GM21526 (cell line): ENCODE measurements around the gene SLC16A4.
"Not testable (repeated sequence)": the region's sequence is repeated elsewhere in the genome, so short reads cannot be mapped to it uniquely, and the experiment has no call there.

ENCODE experiments used
- ATAC-seq: cut with Tn5 transposase; IDR thresholded peaks from one replicate; pipeline ENCODE4 v1.9.1; 2021; ENCODE audit warnings: moderate library complexity; ENCODE audit not compliant: unreplicated experiment, low FRiP score

SLC16A4 gene

DNA sequence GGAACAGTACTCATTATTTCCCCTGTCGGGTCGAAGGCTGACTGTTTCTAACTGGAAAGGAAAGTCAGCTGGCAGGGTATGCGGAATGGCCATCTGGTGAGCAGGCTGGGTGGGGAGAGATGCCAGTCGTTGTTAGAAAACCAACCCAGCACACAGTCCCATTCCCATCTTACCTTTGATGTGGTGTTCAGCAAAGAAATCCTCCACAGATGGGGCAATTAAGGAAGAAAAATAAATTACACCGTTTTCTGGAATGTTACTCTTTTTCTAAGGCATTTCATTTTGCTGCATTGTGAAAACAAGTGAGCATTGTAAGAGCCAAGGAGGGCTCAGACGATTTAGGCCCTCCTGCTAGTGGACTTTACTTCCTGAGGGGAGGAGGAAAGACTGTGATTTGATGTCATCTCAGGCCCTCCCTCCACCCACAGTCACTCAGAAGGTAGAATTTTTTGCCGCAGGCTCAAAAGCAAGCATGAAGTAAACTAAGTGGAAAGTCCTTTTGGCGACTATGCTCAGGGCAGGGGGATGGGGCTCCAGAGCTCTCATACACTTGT is at the start of gene SLC16A4:
Gene SLC16A4 (minus strand): TSS at position 335 of the 554 bp plus-strand sequence. CDS start 1,703 bp downstream, outside the sequence.
- no peak for ATAC-seq

DNA sequence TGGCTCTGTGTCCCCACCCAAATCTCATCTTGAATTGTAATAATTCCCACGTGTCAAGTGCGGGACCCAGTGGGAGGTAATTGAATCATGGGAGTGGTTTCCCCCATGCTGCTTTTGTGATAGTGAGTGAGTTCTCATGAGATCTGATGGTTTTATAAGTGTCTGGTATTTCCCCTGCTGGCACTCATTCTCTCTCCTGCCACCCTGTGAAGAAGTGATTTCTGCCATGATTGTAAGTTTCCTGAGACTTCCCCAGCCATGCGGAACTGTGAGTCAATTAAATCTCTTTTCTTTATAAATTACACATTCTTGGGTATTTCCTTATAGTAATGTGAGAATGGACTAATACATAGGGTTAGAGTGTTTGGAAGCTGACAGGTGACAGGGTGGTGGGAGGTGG is 49.0 kb upstream of the SLC16A4 start:
- not testable (repeated sequence) for ATAC-seq

DNA sequence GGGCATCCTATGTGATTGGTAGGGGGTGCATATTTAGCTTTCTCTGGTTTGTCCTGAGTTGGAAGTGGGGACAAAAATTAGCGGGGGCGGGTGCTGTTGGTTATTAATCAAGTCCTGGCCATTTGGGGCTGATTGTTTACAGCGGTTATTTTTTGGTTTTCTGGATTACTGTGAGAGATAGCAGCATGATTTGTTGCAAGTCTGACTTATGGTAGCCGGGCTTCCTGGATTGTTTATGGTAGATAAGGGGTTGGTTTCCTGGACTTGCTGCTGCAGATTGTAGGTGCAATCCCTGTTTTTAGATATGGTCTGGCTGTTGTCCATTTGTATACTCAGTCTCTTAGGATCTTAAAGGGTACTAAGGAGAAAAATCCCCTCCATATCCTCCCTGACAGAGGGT is 48.1 kb upstream of the SLC16A4 start:
- no peak for ATAC-seq

DNA sequence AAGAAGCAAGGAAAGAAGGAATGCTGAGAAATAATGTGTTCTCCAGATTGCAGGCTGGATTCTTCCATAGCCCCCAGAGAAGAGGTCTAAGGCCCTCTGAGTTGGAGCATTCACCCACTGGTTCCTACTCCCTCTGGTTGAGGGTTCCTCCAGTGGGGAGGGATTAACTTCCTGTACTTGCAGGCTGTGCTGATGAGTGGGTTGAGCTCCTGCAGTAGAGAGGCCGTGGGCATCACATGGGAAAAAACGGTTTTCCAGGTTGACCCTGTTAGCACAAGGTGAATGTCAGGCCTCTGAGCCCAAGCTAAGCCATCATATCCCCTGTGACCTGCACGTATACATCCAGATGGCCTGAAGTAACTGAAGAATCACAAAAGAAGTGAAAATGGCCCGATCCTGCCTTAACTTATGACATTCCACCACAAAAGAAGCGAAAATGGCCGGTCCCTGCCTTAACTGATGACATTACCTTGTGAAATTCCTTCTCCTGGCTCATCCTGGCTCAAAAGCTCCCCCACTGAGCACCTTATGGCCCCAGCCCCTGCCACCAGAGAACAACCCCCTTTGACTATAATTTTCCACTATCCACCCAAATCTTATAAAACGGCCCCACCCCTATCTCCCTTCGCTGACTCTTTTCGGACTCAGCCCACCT is 46.9 kb upstream of the SLC16A4 start:
- not testable (repeated sequence) for ATAC-seq

DNA sequence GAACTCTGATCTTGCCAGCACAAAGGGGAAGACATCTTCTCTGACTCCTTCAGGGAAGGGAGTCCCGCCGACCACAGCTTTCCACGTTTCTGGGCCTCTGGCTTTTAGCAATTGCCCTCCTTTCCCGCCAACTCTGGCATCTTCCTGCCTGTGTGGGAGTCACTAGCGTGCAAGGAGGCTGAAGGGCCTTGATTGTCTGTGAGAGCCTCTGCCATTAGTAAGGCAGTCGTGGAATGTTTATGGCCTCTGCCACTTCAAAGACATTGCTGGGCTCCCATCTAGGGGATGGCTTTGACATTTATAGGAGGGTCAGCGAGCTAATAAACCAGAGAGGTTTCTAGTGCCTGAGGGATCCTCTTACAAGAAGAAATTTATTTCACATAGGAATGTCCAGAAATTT is 45.8 kb upstream of the SLC16A4 start:
- ATAC-seq = no peak

DNA sequence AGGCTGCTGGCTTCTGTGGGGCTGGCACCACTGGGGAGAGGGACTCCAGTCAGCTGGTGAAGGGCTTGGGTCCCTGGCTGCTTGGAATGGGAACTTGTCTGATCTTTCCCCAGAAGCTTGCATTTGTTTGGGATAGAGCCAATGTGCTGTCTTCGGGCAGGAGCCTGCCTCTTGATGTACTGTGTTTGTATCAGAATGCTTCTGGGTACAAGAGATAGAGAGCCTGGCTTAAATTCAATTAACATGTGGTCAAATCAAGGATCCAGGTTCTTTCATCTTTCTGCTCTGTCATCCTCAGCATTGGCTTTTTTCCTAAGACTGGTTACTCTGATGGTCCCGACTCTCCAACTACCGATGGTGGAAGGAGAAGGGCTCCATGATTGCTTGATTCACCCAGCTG is 44.1 kb upstream of the SLC16A4 start:
- ATAC-seq = no peak

DNA sequence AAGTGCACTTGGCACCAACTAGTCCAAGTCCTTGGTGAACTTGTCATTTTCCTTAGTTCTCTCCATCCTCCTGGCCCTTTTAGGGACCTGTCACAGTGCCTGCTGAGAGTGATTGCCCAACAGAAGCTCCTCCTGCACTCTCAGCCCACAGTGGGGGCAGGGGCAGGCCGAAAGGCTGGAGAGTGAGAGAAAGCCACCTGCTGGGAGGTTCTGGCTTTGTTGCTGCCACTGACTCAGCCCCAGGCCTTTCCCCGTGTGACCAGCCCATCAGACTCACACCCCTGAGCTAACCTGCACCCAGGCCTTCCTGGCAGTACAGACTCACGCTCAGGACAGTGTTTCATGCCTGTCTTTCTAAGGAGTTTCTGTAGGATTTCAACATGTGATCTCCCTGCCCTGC is 43.0 kb upstream of the SLC16A4 start:
- no peak for ATAC-seq

DNA sequence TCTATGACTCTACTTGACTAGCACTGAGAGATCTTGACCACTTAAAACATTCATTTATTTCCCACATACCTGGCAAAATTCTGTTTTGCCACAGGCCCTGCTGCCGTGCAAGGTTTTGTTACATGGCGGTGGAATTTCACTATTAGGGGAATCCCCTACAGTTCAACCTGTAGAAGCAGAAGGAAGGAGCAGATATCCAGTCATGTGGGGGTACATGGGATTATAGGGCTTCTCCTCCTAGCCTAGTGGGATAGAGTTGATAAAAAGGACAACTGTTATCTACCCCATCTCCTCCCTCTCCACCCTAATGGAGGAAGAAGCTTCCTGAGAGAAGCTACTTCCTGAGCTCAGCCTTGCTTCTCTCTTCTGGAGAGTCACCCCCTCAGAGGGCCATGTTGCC is 42.4 kb upstream of the SLC16A4 start:
- ATAC-seq = no peak

DNA sequence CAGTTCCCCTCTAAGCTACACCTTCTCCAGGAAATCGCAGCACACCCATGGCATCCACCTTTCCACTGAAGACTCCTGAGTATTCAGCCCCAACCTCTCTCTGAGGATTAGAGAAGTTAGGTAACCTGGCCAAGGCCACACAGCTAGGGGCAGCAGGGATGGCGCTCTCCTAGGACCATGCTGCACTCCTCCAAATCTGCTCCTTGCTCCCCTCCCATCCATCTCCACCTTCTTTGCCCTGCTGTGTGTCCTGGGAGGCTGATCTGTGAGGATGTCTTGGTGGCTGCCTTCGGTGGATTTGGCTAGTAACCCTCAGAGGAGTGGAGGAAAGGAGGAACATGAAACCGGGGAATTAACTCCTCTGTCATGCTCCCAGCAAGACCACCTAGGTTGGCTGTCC is 40.1 kb upstream of the SLC16A4 start:
- ATAC-seq = no peak

DNA sequence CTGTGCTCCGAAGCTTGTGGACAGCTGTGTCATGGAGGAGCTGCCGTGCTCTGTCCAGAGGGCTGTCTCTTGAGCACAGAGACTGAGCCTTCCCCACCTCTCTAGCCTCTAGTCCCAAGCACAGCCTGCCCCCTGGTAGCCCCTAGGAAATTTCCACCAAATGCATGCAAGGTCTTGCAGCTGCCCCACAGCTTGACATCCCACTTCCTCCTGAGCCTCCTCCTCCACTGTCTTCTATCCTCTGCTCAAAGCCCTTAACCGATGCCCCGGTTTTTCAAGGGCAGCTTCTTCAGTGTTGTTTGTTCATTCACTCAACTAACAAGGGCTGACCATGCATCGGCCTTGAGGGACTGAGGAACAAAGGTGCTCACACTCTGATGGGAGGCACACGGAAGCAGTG is 39.5 kb upstream of the SLC16A4 start:
- ATAC-seq = no peak

DNA sequence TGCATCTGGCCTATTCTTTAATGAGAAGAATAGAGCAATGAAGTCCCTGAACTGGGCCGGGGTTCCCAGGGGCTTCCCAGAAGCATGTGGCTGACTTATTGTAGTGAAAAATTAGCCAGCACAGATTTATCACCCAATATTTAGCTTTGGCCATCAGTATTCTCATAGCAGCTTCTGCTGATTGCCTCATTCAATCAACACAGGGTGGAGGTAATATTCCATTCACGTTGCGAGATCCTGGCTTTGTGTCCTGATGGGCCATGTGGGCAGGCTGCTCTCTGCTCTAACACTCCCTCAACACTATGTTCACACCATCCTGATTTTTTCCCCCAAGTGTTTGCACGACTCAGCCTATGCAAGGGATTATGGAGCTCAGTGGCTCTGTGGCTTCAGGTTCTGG is 38.1 kb upstream of the SLC16A4 start:
- ATAC-seq = no peak

DNA sequence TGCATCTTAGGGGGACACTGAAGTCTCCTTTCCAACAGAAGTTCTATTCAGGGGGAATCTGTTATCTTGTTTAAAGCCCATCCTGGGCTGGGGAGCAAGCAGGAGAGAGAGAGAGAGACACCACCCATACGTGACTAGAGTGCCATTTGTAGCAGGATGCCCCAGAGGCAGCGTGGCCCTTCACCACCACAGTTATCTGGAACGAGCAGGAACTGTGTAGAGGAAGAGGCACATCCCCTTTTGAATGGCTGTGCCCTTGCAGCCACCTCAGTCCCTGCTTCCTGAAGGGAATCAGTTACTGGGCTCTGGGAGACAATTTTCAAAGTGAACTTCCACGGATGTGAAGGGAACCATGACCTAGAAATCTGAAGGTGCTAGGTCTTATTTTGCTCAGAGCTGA is 36.0 kb upstream of the SLC16A4 start:
- no peak for ATAC-seq

DNA sequence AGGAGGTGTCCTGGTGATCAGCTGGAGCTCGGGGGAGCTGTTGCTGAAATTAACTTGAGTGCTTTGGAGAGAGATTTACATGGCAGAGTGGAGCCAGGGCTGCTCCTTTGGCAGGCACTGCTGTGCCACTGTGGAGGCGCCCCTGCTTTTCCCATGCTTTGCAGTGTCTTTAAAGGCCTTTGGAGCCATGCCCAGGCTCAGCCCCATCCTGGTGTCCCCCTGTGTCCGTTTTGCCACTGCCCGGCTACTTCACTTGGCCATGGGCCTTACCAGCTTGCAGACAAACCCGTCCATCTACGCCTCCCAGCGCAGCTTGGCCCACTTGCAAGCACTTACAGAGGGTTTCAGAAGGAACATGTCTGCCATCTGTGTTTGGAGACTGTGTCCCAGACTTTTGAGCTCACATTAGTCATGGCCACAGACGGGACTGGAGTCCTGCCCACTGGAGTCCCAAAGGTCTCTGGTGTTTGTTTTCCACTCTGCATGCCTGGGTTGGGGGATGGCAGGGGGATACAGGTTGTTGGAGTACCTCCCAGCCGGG is 34.9 kb upstream of the SLC16A4 start:
- no peak for ATAC-seq

DNA sequence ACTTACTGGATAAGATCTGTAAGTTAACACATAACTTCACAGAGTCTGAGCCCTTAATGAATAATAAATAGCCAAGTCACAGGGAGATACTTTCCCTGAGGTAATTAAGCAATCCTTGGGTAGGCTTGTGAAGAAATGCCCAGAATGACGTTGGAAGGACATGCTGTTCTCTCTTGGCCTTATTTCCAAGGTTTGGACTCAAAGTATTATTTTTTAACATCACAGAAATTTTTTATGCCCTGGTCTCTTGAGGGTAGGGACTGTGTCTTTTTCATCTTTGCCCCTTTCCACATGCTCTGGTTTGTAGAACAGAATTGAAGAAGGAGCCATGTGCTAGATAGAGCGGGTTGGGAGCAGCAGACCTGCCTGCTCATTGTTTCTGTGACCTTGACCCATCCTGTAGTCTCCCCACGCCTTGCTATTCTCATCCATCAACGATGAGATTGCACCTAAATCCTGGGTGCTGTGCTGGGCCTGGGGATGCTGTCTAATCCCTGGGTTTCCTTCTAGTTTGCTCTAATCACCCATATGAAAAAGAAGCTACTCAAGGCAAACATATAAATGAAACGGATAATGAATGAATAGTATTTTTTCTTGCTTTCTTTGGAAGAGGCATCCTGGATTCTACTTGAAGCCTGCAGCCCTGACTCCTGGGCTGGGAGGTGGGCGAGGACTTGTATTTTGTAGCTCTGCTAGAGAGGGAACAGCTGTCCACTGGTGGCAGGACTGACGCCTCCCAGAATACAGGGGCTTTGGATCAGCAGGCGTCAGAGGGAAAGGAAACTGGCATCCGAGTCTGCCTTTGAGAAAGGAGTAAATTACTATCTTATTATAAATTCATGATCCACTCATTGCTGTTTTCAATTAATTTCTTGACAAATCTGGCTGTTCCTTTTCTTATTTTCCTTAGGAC is 34.1 kb upstream of the SLC16A4 start:
- ATAC-seq = no peak

DNA sequence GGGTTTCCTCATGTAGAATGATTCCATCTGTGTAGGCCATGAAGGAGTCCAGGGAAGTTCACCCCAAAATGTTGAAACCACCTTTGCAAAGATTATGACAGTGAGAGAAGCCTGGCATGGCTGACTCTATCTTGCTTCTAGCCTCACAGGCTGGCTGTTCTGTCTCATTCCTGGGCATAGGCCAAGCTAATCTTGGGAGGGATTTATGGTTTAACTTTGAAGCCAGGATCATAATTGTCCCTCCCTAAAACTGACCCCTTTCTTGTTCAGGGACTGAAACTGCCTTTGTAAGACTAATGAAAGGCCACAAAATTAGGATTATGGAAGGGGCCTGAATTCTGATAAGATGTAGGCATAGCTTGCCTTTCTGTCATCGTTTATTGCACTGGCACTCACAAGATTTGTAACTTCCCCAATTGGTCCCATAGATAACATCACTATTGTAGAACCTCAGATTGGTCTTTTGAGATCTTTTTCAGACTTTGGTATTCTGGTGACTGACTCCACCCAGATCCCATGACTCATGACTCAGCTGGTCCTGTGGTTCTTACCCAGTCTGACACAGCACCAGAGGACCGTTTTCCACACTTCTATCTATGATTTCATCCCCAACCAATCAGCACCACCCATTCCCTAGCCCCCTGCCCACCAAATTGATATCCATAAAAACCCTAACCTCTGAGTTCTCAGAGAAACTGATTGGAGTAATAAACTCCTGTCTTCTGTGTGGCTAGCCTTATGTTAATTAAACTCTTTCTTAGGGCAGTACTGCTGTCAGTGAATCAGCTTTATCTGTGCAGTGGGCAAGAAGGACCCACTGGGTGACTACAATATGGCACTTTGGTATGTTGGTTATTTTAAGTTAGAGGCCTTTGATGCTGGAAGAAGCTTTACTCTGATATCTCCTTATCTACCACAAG is 30.3 kb upstream of the SLC16A4 start:
- no peak for ATAC-seq

DNA sequence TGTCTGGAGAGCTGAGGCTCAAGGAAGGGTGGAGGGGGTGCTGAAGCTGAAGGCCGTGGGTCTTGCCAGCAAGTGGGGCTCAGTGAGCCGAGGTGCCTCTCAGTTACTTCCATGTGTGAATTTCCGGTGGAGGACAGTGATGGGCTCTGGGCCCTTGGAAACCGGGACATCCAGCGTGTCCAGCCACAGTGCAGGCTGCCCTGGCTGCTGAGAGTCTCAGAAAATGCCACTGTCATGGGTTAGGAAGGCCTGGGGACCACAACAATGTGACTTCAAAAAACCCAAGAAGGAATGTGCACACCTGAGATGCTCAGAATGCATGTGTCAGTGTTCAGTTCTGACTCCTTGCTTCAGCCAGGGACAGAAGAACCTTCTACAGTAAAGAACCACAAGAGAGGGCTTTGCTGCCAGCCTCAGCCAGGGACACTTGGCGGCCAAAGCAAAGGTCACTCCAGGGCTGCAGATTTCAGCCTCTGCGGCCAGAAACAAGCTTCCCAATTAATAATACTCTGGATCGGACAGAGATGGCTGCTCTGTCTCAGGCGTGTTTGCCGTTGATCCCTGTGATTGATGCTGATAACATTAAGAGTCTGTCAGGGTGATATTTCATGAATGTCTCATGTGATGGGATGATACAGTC is 29.3 kb upstream of the SLC16A4 start:
- ATAC-seq = no peak

DNA sequence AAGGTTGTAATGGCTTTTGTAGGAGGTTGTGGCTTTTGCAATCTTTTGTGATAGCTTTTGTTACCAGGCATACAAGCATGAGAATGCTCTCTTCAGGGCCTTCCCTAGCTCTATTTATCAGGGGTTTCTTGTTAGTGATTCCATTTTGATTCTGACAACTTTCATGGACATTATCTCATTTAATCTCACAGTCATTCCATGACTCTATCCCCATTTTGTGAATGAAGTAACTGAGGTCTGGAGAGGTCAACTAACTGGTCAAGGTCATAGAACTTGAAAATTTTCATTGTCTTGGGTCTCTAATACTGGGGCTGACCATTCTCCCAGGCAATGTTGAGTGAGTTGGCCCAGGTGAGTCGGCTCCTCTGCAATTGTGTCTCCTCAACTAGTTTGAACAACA is 27.9 kb upstream of the SLC16A4 start:
- no peak for ATAC-seq

DNA sequence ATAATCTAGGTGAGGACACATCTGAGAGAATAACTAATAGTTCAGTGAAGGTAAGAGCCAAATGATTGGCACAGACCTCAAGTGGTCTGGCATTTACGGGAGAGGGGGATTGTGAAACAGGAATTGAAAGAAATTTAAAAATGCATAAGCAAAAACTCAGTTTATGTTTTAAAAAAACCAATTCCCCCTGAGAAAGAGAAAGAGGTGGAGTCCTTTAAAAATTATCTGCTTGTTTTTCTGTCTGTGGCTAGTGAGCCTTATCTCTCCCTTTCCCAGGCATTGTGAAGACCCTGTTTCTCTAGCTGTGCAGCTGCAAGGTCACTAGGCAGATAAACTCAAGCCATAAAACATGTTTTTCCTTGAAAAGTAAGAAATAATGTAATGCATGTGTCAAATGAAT is 22.2 kb upstream of the SLC16A4 start:
- ATAC-seq = not testable (repeated sequence)

DNA sequence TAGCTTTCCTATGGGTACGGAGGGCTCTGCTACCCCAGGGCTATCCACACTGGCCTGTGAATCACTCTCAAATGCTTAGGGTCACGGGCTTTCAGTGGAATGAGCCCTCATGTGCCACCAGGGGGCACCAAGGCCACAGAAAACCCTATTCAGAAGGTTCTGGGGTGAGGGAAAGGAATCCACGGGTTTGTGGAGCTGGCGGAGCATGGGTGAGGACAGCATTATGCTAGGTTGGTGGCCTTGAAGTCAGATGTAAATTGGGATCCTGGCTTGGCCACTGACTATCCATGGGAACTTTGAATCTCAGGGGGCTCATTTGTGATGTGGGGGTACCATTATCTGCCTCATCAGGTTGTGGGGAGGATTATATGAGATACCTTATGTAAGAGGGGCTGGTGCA is 21.8 kb upstream of the SLC16A4 start:
- ATAC-seq = no peak

DNA sequence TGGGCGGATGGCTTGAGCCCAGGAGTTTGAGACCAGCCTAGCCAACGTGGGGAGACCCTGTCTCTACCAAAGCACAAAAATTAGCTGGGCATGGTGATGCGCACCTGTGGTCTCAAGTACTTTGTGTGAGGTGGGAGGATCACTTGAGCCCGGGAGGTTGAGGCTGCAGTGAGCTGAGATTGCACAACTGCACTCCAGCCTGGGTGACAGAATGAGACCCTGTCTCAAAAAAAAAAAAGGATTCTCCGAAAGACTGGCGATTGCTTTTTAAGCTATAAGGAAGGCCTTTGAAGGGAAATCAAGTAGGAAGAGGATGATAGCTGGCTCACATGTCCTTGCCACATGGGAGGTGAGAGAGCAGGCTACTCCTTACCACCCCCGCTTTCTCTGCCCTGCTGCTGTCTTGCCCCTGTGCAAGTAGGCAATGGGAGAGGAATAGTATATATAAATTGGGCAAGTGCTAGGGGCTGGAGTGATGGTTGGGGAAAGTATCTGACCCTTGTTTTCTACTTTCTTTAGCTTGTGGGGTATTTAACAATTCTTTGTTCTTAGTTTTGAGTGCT is 20.4 kb upstream of the SLC16A4 start:
- ATAC-seq = no peak
